Measurements from ENCODE around the gene RANBP3L.

Gene RANBP3L

GRCh38 chr5:36264202-36264760, 37.4 kb downstream of the RANBP3L start:
- H3K27me3 ChIP-seq (replicated peaks; ENCODE audit: control insufficient read depth, insufficient read depth, low read length): no peaks in the 10 kb centered on the region
- no peaks in the 10 kb centered on the region for H3K4me1 ChIP-seq (ENCODE audit: control insufficient read depth, insufficient read depth, low read length)
- H3K4me3 ChIP-seq (ENCODE audit: low read length): no peak overlapping the region
- no peaks in the 10 kb centered on the region for H3K9me3 ChIP-seq (ENCODE audit: control insufficient read depth, low read length)
- DNase-seq (ENCODE audit: low read depth): no peak
- H3K36me3 ChIP-seq (ENCODE audit: control insufficient read depth, insufficient read depth, low read length, severe bottlenecking): no peaks in the 10 kb centered on the region
- H3K9ac ChIP-seq (ENCODE audit: low read length): no peak overlapping the region

GRCh38 chr5:36261186-36261585, 40.5 kb downstream of the RANBP3L start:
- no peak for DNase-seq (ENCODE audit: low read depth)

GRCh38 chr5:36253575-36253974, 48.1 kb downstream of the RANBP3L start:
- Histone ChIP-seq H3K27me3 (replicated peaks; ENCODE audit: control insufficient read depth, insufficient read depth, low read length) (no peaks in the 10 kb centered on the region), H3K4me3 (ENCODE audit: low read length) (no peak overlapping the region), H3K9ac (ENCODE audit: low read length) (no peak overlapping the region), H3K9me3 (ENCODE audit: control insufficient read depth, low read length) (no peaks in the 10 kb centered on the region), H3K4me1 (ENCODE audit: control insufficient read depth, insufficient read depth, low read length) (peaks cover 14% of the 10 kb centered on the region), H3K36me3 (ENCODE audit: control insufficient read depth, insufficient read depth, low read length, severe bottlenecking) (no peaks in the 10 kb centered on the region)
- DNase-seq (ENCODE audit: low read depth): no peak

More at GRCh38 chr5:36261186-36261585, 40.5 kb downstream of the RANBP3L start:
- no peaks in the 10 kb centered on the region for H3K4me1 ChIP-seq (ENCODE audit: control insufficient read depth, insufficient read depth, low read length)
- H3K36me3 ChIP-seq (ENCODE audit: control insufficient read depth, insufficient read depth, low read length, severe bottlenecking): no peaks in the 10 kb centered on the region
- H3K4me3 ChIP-seq (ENCODE audit: low read length): no peak overlapping the region
- H3K9ac ChIP-seq (ENCODE audit: low read length): no peak overlapping the region
- H3K27me3 ChIP-seq (replicated peaks; ENCODE audit: control insufficient read depth, insufficient read depth, low read length): no peaks in the 10 kb centered on the region
- no peaks in the 10 kb centered on the region for H3K9me3 ChIP-seq (ENCODE audit: control insufficient read depth, low read length)

- no peaks in the 10 kb centered on the region for H3K27me3 ChIP-seq (replicated peaks; ENCODE audit: control insufficient read depth, insufficient read depth, low read length)
- H3K9me3 ChIP-seq (ENCODE audit: control insufficient read depth, low read length): no peaks in the 10 kb centered on the region
- DNase-seq (ENCODE audit: low read depth): no peak
- H3K36me3 ChIP-seq (ENCODE audit: control insufficient read depth, insufficient read depth, low read length, severe bottlenecking): no peaks in the 10 kb centered on the region
- H3K4me1 ChIP-seq (ENCODE audit: control insufficient read depth, insufficient read depth, low read length): peaks cover 14% of the 10 kb centered on the region
- H3K4me3 ChIP-seq (ENCODE audit: low read length): no peak overlapping the region
- H3K9ac ChIP-seq (ENCODE audit: low read length): no peak overlapping the region
These were observed 48.9 kb downstream of the RANBP3L start for GRCh38 chr5:36252722-36253365.

GRCh38 chr5:36251218-36251617, 50.5 kb downstream of the RANBP3L start:
- no peak overlapping the region for H3K9ac ChIP-seq (ENCODE audit: low read length)

GRCh38 chr5:36250427-36250826, 51.3 kb downstream of the RANBP3L start:
- Histone ChIP-seq H3K36me3 (ENCODE audit: control insufficient read depth, insufficient read depth, low read length, severe bottlenecking) (no peaks in the 10 kb centered on the region), H3K27me3 (replicated peaks; ENCODE audit: control insufficient read depth, insufficient read depth, low read length) (no peaks in the 10 kb centered on the region), H3K4me1 (ENCODE audit: control insufficient read depth, insufficient read depth, low read length) (peaks cover 14% of the 10 kb centered on the region), H3K9ac (ENCODE audit: low read length) (no peak overlapping the region), H3K9me3 (ENCODE audit: control insufficient read depth, low read length) (no peaks in the 10 kb centered on the region), H3K4me3 (ENCODE audit: low read length) (no peak overlapping the region)
- no peak for DNase-seq (ENCODE audit: low read depth)

More at GRCh38 chr5:36251218-36251617, 50.5 kb downstream of the RANBP3L start:
- no peaks in the 10 kb centered on the region for H3K36me3 ChIP-seq (ENCODE audit: control insufficient read depth, insufficient read depth, low read length, severe bottlenecking)
- H3K4me1 ChIP-seq (ENCODE audit: control insufficient read depth, insufficient read depth, low read length): peaks cover 14% of the 10 kb centered on the region
- no peaks in the 10 kb centered on the region for H3K27me3 ChIP-seq (replicated peaks; ENCODE audit: control insufficient read depth, insufficient read depth, low read length)
- no peaks in the 10 kb centered on the region for H3K9me3 ChIP-seq (ENCODE audit: control insufficient read depth, low read length)
- DNase-seq (ENCODE audit: low read depth): no peak
- H3K4me3 ChIP-seq (ENCODE audit: low read length): no peak overlapping the region

GRCh38 chr5:36246036-36246800, 55.5 kb downstream of the RANBP3L start:
- H3K9ac ChIP-seq (ENCODE audit: low read length): no peak overlapping the region
- no peaks in the 10 kb centered on the region for H3K27me3 ChIP-seq (replicated peaks; ENCODE audit: control insufficient read depth, insufficient read depth, low read length)
- H3K4me1 ChIP-seq (ENCODE audit: control insufficient read depth, insufficient read depth, low read length): peaks cover 4% of the 10 kb centered on the region
- DNase-seq (ENCODE audit: low read depth): no peak
- no peaks in the 10 kb centered on the region for H3K36me3 ChIP-seq (ENCODE audit: control insufficient read depth, insufficient read depth, low read length, severe bottlenecking)
- H3K9me3 ChIP-seq (ENCODE audit: control insufficient read depth, low read length): no peaks in the 10 kb centered on the region
- no peak overlapping the region for H3K4me3 ChIP-seq (ENCODE audit: low read length)

- H3K27me3 ChIP-seq (replicated peaks; ENCODE audit: control insufficient read depth, insufficient read depth, low read length): no peaks in the 10 kb centered on the region
- no peak overlapping the region for H3K9ac ChIP-seq (ENCODE audit: low read length)
- H3K4me1 ChIP-seq (ENCODE audit: control insufficient read depth, insufficient read depth, low read length): peaks cover 19% of the 10 kb centered on the region
- no peaks in the 10 kb centered on the region for H3K9me3 ChIP-seq (ENCODE audit: control insufficient read depth, low read length)
- no peak for DNase-seq (ENCODE audit: low read depth)
- no peaks in the 10 kb centered on the region for H3K36me3 ChIP-seq (ENCODE audit: control insufficient read depth, insufficient read depth, low read length, severe bottlenecking)
- no peak overlapping the region for H3K4me3 ChIP-seq (ENCODE audit: low read length)
These were observed 57.6 kb downstream of the RANBP3L start for GRCh38 chr5:36244076-36244475.

GRCh38 chr5:36243653-36244052, 58.0 kb downstream of the RANBP3L start:
- no peaks in the 10 kb centered on the region for H3K27me3 ChIP-seq (replicated peaks; ENCODE audit: control insufficient read depth, insufficient read depth, low read length)
- H3K36me3 ChIP-seq (ENCODE audit: control insufficient read depth, insufficient read depth, low read length, severe bottlenecking): no peaks in the 10 kb centered on the region
- no peak for DNase-seq (ENCODE audit: low read depth)
- no peak overlapping the region for H3K4me3 ChIP-seq (ENCODE audit: low read length)
- H3K9me3 ChIP-seq (ENCODE audit: control insufficient read depth, low read length): no peaks in the 10 kb centered on the region
- no peak overlapping the region for H3K9ac ChIP-seq (ENCODE audit: low read length)
- peaks cover 23% of the 10 kb centered on the region for H3K4me1 ChIP-seq (ENCODE audit: control insufficient read depth, insufficient read depth, low read length)

- H3K4me3 ChIP-seq (ENCODE audit: low read length): peak overlapping the region; percentile 93
- H3K36me3 ChIP-seq (ENCODE audit: control insufficient read depth, insufficient read depth, low read length, severe bottlenecking): no peaks in the 10 kb centered on the region
- H3K27me3 ChIP-seq (replicated peaks; ENCODE audit: control insufficient read depth, insufficient read depth, low read length): no peaks in the 10 kb centered on the region
- H3K9me3 ChIP-seq (ENCODE audit: control insufficient read depth, low read length): no peaks in the 10 kb centered on the region
- DNase-seq (ENCODE audit: low read depth): no peak
- peaks cover 27% of the 10 kb centered on the region for H3K4me1 ChIP-seq (ENCODE audit: control insufficient read depth, insufficient read depth, low read length)
- peak overlapping the region; percentile 96 for H3K9ac ChIP-seq (ENCODE audit: low read length)
These were observed 58.9 kb downstream of the RANBP3L start for GRCh38 chr5:36242534-36243485.

All from adipocyte (in vitro differentiated cells).